BLaER1 (cell line): Measurements from ENCODE around the gene CDCA7L.
"Not testable (repeated sequence)": the region's sequence is repeated elsewhere in the genome, so short reads cannot be mapped to it uniquely, and the experiment has no call there.

Experiments used
- H3K27ac ChIP-seq: shearing (Covaris generic); formaldehyde crosslinking; 2 replicates; pipeline ENCODE4 v1.8.1; 2022
- H3K27me3 ChIP-seq: shearing (Covaris generic); formaldehyde crosslinking; 2 replicates; pipeline ENCODE4 v1.8.1; 2022
- H3K36me3 ChIP-seq: shearing (Covaris generic); formaldehyde crosslinking; 2 replicates; pipeline ENCODE4 v1.8.1; 2022
- H3K4me1 ChIP-seq: shearing (Covaris generic); formaldehyde crosslinking; 2 replicates; pipeline ENCODE4 v1.8.1; 2022
- H3K4me2 ChIP-seq: shearing (Covaris generic); formaldehyde crosslinking; 2 replicates; pipeline ENCODE4 v1.8.1; 2022
- H3K4me3 ChIP-seq: shearing (Covaris generic); formaldehyde crosslinking; 2 replicates; pipeline ENCODE4 v1.8.1; 2022
- H3K9ac ChIP-seq: shearing (Covaris generic); formaldehyde crosslinking; 2 replicates; pipeline ENCODE4 v1.8.1; 2022
- H3K9me3 ChIP-seq: shearing (Covaris generic); formaldehyde crosslinking; 2 replicates; pipeline ENCODE4 v1.8.1; 2022
- H4K20me1 ChIP-seq: shearing (Covaris generic); formaldehyde crosslinking; 2 replicates; pipeline ENCODE4 v1.8.1; 2022
- Cebpa-rat ChIP-seq: shearing (Covaris generic); IDR thresholded peaks from 2 replicates; pipeline ENCODE4 v1.8.1; 2022

Gene CDCA7L

DNA sequence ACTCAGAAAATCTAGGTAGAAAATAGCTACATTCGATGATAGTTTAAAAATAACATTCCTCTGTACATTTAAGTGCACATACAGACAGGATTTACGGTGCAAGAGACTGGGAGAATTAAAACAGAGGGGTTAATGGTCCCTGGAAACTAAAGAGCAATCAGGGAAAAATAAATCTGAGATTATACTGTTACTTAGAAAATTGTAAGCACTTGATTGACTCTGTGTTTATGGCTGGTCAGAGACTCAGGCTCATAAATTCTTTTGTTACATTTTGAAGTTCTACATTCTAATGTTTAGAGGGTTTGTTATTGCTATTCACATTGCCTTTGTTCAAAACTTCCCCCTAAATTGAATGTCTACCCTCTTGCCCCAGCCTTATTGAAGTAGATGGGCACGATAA is 54.4 kb downstream of the CDCA7L start:
- Histone ChIP-seq H3K4me2 (no peak overlapping the region), H3K27ac (no peak overlapping the region), H3K9me3 (no peaks in the 10 kb centered on the region), H3K27me3 (no peaks in the 10 kb centered on the region), H3K9ac (no peak overlapping the region), H3K36me3 (peaks cover 38% of the 10 kb centered on the region; the same call in 1 of the 2 replicates), H4K20me1 (no peaks in the 10 kb centered on the region), H3K4me1 (no peaks in the 10 kb centered on the region), H3K4me3 (no peak overlapping the region)
- no peak for TF ChIP-seq Cebpa-rat

DNA sequence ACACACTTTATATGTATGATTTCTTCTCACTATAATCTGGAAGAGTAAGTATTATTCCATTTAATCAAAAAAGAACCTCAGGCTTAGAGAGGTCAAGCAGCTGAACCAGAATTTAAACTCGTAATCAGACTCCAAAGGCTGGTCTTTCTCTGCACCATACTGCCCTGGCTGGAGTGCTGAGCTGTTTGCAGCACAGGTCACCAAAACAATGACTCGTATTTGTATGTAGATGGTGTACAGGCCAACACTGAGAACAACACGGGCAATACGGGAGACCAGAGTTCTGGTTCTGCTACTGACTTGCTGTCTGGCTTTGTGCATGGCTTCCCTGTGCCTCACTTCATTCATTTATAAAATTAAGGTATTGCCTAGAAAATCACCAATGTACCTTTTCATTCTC is 57.9 kb downstream of the CDCA7L start:
- no peaks in the 10 kb centered on the region for H4K20me1 ChIP-seq
- no peak for TF ChIP-seq Cebpa-rat
- H3K4me3 ChIP-seq: no peak overlapping the region
- no peaks in the 10 kb centered on the region for H3K9me3 ChIP-seq
- H3K27me3 ChIP-seq: no peaks in the 10 kb centered on the region
- no peak overlapping the region for H3K27ac ChIP-seq
- no peak overlapping the region for H3K4me2 ChIP-seq
- peaks cover 11% of the 10 kb centered on the region for H3K4me1 ChIP-seq
- H3K9ac ChIP-seq: no peak overlapping the region
- H3K36me3 ChIP-seq: 0 out of 2 replicates have a peak, but pooled peaks cover 9% of the 10 kb centered on the region

DNA sequence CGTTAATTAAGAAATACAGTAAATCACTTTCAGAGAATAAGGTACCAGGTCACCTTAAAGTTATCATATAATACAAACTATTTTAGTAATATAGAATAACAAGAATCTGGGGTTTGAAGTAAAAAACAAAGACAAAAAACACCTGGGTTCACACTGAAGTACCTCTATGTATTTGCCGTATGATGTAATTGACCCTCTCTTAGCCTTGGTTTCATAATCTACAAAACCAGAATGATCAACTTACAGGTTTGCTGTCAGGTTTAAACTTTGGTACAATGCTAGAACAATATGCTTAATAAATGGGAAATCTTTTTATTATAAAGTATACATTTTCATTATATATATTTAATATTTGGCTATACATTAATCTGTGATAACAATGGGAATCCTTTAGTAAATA is 58.3 kb downstream of the CDCA7L start:
- H4K20me1 ChIP-seq: no peaks in the 10 kb centered on the region
- H3K36me3 ChIP-seq: 0 out of 2 replicates have a peak, but pooled peaks cover 5% of the 10 kb centered on the region
- H3K4me2 ChIP-seq: no peak overlapping the region
- no peak overlapping the region for H3K27ac ChIP-seq
- H3K4me3 ChIP-seq: no peak overlapping the region
- TF ChIP-seq Cebpa-rat: no peak
- H3K27me3 ChIP-seq: no peaks in the 10 kb centered on the region
- peaks cover 11% of the 10 kb centered on the region for H3K4me1 ChIP-seq
- H3K9me3 ChIP-seq: no peaks in the 10 kb centered on the region
- H3K9ac ChIP-seq: no peak overlapping the region

DNA sequence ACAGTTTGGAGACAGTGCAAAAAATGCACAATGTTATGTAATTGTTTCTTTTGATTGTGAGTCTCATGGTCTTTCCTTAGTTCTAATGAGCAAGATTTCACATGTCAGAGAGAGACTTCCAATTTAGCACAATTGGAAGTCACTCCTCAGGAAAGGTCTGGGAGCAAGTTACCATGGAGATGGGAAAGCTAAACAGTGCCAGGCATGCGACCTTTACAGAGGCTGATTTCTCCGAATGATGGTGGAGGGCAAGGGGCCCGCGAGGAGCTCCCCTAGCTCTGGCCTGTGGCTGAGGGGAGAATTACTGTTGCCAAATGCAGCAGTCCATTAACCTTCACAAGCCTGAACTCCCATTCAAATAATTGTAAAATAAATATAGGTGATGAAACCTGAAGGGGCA is 59.3 kb downstream of the CDCA7L start:
- H4K20me1 ChIP-seq: no peaks in the 10 kb centered on the region
- H3K27ac ChIP-seq: no peak overlapping the region
- no peak overlapping the region for H3K4me2 ChIP-seq
- no peaks in the 10 kb centered on the region for H3K27me3 ChIP-seq
- no peak overlapping the region for H3K4me3 ChIP-seq
- no peaks in the 10 kb centered on the region for H3K36me3 ChIP-seq
- TF ChIP-seq Cebpa-rat: no peak
- H3K4me1 ChIP-seq: peaks cover 11% of the 10 kb centered on the region
- H3K9ac ChIP-seq: no peak overlapping the region
- H3K9me3 ChIP-seq: no peaks in the 10 kb centered on the region

DNA sequence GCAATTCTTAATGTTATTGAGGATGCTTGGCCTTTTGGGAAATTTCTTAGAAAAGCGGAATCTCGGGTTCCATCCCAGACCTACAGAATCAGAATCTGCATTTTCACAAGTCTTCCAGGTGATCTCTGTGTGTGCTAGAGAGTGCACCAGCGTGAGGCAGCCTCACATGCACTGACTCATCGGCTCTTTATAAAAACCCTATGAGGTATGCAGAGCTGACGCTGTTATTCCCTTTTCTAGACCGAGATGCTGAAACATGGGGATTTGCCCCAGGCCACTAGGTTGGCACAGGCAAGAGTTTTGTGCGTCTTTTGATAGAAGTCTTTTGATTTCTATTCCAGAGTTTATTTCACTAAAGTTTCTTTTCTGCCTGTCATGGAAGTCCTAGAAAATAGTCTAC is 61.2 kb downstream of the CDCA7L start:
- Histone ChIP-seq H3K4me2 (peak overlapping the region; percentile 51), H3K4me1 (peaks cover 11% of the 10 kb centered on the region), H3K27me3 (no peaks in the 10 kb centered on the region), H3K9me3 (no peaks in the 10 kb centered on the region), H4K20me1 (no peaks in the 10 kb centered on the region), H3K27ac (no peak overlapping the region), H3K4me3 (no peak overlapping the region), H3K9ac (no peak overlapping the region), H3K36me3 (0 out of 2 replicates have a peak, but pooled peaks cover 6% of the 10 kb centered on the region)
- no peak for TF ChIP-seq Cebpa-rat

DNA sequence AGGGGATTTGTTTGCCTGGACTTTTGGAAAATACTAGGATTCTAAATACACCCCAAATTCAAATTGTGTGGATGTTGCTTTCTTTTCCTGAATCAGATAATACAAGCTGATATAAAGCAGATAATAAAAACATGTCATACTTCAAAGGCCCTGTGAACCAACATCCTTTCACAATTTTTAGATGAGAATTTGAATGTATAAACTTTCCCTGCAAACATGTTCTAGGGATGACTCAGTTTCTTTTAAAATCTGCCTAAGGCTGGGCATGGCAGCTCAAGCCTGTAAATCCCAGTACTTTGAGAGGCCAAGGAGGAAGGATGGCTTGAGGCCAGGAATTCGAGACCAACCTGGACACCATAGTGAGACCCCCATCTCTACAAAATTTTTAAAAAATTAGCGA is 62.2 kb downstream of the CDCA7L start:
- H3K36me3 ChIP-seq, H4K20me1 ChIP-seq, H3K27ac ChIP-seq, H3K27me3 ChIP-seq, H3K4me3 ChIP-seq, H3K9me3 ChIP-seq, H3K9ac ChIP-seq, H3K4me2 ChIP-seq: not testable (repeated sequence)
- H3K4me1 ChIP-seq: peaks cover 11% of the 10 kb centered on the region

DNA sequence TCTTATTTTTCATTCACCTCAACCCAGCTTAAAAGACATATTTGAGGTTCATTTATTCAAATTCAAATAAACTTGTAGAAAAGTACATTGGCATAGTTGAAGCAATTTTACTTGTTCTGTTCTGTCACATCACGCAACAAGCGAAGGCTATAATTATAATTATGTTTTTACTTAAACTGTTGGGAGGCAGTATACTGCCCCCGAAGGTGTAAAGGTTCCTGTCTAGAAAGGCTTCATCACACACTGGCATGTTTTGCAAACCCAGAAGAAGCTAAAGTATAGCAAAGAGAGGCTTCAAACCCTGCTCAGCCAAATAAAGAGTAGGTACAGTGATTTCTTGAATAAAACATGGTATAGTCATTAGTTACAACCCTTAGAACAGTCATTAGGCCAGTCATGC is 62.6 kb downstream of the CDCA7L start:
- peaks cover 11% of the 10 kb centered on the region for H3K4me1 ChIP-seq
- no peaks in the 10 kb centered on the region for H3K27me3 ChIP-seq
- no peak overlapping the region for H3K4me3 ChIP-seq
- 0 out of 2 replicates have a peak, but pooled peaks cover 6% of the 10 kb centered on the region for H3K36me3 ChIP-seq
- no peak overlapping the region for H3K4me2 ChIP-seq
- TF ChIP-seq Cebpa-rat: no peak
- H3K9ac ChIP-seq: no peak overlapping the region
- no peaks in the 10 kb centered on the region for H4K20me1 ChIP-seq
- peaks cover 5% of the 10 kb centered on the region; the same call in 1 of the 2 replicates for H3K9me3 ChIP-seq
- no peak overlapping the region for H3K27ac ChIP-seq

DNA sequence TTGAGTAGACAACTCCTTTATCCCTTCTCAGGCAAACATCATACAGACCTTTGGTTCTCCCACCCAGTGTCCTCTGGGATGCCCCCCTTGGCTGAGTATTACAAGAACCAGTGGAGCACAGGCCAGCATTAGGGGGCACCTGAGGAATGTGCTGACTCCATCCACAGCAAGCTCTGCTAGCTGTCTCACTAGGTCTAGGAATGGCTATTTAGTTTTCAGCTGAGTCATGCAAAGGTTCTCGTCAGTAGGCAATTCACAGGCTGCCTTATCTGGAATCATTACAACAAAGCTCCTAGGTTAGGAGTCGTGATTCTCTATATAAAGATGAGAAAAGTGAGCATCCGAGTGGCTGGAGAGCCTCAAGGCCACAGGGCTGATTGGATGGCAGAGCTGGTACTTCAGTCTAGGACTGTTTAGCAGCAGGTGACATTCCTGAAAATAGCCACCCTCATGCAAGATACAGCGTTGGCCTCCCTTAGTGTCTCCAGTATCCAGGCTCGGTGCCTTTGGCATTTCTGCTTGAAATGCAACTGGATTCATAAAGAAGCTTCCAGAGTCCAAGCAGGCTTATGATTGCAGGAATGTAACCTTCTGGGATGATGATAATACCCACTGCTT is 75.8 kb downstream of the CDCA7L start:
- no peaks in the 10 kb centered on the region for H3K27me3 ChIP-seq
- H3K9ac ChIP-seq: no peak overlapping the region
- H3K4me1 ChIP-seq: peaks cover 9% of the 10 kb centered on the region; the same call in 1 of the 2 replicates
- no peak overlapping the region for H3K27ac ChIP-seq
- no peaks in the 10 kb centered on the region for H3K9me3 ChIP-seq
- no peak for TF ChIP-seq Cebpa-rat
- H3K4me3 ChIP-seq: no peak overlapping the region
- no peaks in the 10 kb centered on the region for H4K20me1 ChIP-seq
- no peak overlapping the region for H3K4me2 ChIP-seq
- H3K36me3 ChIP-seq: no peaks in the 10 kb centered on the region; the same call in 1 of the 2 replicates

DNA sequence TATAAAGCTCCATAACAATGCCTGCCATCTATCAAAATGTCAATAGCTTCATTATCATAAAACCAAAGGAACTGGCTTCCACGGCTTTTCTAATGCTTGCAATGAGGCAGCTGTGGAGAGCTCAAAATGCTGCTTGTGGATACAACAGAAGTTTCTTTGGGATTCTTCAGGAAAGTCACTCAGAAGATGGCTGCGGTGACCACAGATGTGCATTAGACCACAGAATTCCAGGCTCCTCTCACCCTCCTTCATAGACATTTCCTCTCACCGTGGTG is 77.2 kb downstream of the CDCA7L start:
- Histone ChIP-seq H3K4me3 (no peak overlapping the region), H3K4me2 (no peak overlapping the region), H3K9me3 (no peaks in the 10 kb centered on the region), H3K27me3 (no peaks in the 10 kb centered on the region), H3K4me1 (peaks cover 9% of the 10 kb centered on the region; the same call in 1 of the 2 replicates), H3K27ac (no peak overlapping the region), H4K20me1 (no peaks in the 10 kb centered on the region), H3K9ac (no peak overlapping the region), H3K36me3 (no peaks in the 10 kb centered on the region; the same call in 1 of the 2 replicates)
- TF ChIP-seq Cebpa-rat: no peak

DNA sequence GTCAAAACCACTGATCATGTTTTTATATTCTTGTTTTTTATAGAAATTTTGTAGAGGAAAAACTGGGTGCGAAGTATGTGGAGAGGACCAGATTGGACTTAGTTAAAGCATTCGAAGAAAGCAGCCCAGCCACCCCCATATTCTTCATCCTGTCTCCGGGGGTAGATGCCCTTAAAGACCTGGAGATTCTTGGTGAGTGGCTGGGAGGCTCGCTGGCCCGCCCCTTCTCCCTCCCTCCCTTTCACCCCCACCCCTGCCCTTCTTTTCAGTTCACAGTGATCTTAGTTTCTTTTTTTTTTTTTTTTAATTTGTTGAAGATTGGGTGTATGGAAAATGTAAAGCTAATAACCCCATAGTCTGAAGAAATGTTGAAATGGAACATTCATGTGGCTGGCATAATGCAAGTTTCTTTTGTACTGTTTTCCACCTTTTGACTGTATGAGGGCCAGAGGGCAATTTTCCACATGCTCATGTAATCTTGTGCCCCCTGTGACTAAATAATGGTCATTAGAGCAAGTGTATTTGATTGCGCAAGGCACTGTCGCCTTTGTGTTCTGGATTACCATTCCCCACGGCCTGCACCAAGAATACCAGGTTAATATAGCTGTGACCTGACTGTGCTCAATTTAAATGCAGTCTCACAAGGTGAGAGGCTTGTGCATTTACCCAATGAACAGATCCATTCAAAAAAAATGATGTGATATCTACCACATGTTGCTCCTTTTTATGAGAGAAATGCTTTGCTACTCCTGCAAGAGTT is 77.7 kb downstream of the CDCA7L start:
- H3K27me3 ChIP-seq: no peaks in the 10 kb centered on the region
- peak; percentile 27; the same call in 1 of the 2 replicates for TF ChIP-seq Cebpa-rat
- no peaks in the 10 kb centered on the region for H4K20me1 ChIP-seq
- H3K4me1 ChIP-seq: peaks cover 9% of the 10 kb centered on the region; the same call in 1 of the 2 replicates
- no peak overlapping the region for H3K27ac ChIP-seq
- H3K36me3 ChIP-seq: no peaks in the 10 kb centered on the region
- H3K9ac ChIP-seq: no peak overlapping the region
- H3K4me2 ChIP-seq: no peak overlapping the region
- H3K9me3 ChIP-seq: no peaks in the 10 kb centered on the region
- H3K4me3 ChIP-seq: no peak overlapping the region
